ENCODE data around the gene OR2Z1.
A peak's percentile ranks its signal among the peaks of the same experiment; 100 is the strongest.
"Not testable (repeated sequence)": the region's sequence is repeated elsewhere in the genome, so short reads cannot be mapped to it uniquely, and the experiment has no call there.

OR2Z1 gene

GRCh38 chr19:8698433-8699063 lies 22.9 kb upstream of the OR2Z1 start, which contains the start of gene ACTL9:
Gene ACTL9, minus strand, starts transcription at chr19:8698795. Its CDS starts 94 bp downstream, at chr19:8698701.
- Histone ChIP-seq H3K36me3 (ENCODE audit: insufficient read depth, low read length) (no peaks in the 10 kb centered on the region), H3K27ac (no peak within 1 kb of the TSS), H3K9ac (ENCODE audit: insufficient read length) (no peak within 1 kb of the TSS), H3K9me3 (ENCODE audit: low read depth, low read length) (no peaks in the 10 kb centered on the region), H3K4me3 (no peak within 1 kb of the TSS)
- no peak for DNase-seq (ENCODE audit: low read depth, low spot score)
- TF ChIP-seq FOXP2 (optimal IDR thresholded peaks at IDR 0.05; ENCODE audit: control extremely low read depth, extremely low read length, insufficient read depth) (no peak), POLR2AphosphoS5 (IDR thresholded peaks at IDR 0.05; ENCODE audit: borderline replicate concordance, low read depth, low read length) (no peak), EZH2 (IDR thresholded peaks at IDR 0.05) (no peak)

GRCh38 chr19:8699908-8700307 lies 21.5 kb upstream of the OR2Z1 start:
- Histone ChIP-seq H3K9ac (ENCODE audit: insufficient read length) (no peak overlapping the region), H3K36me3 (ENCODE audit: insufficient read depth, low read length) (no peaks in the 10 kb centered on the region), H3K27ac (no peak overlapping the region), H3K4me3 (no peak overlapping the region), H3K9me3 (ENCODE audit: low read depth, low read length) (no peaks in the 10 kb centered on the region)
- TF ChIP-seq FOXP2 (optimal IDR thresholded peaks at IDR 0.05; ENCODE audit: control extremely low read depth, extremely low read length, insufficient read depth) (no peak), POLR2AphosphoS5 (IDR thresholded peaks at IDR 0.05; ENCODE audit: borderline replicate concordance, low read depth, low read length) (no peak), EZH2 (IDR thresholded peaks at IDR 0.05) (no peak)
- no peak for DNase-seq (ENCODE audit: low read depth, low spot score)

- DNase-seq (ENCODE audit: low read depth, low spot score), result no peak
- no peaks in the 10 kb centered on the region for H3K9me3 ChIP-seq (ENCODE audit: low read depth, low read length)
- no peak overlapping the region for H3K4me3 ChIP-seq
- TF ChIP-seq FOXP2 (optimal IDR thresholded peaks at IDR 0.05; ENCODE audit: control extremely low read depth, extremely low read length, insufficient read depth) (no peak), POLR2AphosphoS5 (IDR thresholded peaks at IDR 0.05; ENCODE audit: borderline replicate concordance, low read depth, low read length) (no peak), EZH2 (IDR thresholded peaks at IDR 0.05) (no peak)
- H3K9ac ChIP-seq (ENCODE audit: insufficient read length), result no peak overlapping the region
- H3K27ac ChIP-seq, result no peak overlapping the region
- H3K36me3 ChIP-seq (ENCODE audit: insufficient read depth, low read length), result no peaks in the 10 kb centered on the region
Observed at GRCh38 chr19:8700956-8701355, 20.5 kb upstream of the OR2Z1 start.

DNA sequence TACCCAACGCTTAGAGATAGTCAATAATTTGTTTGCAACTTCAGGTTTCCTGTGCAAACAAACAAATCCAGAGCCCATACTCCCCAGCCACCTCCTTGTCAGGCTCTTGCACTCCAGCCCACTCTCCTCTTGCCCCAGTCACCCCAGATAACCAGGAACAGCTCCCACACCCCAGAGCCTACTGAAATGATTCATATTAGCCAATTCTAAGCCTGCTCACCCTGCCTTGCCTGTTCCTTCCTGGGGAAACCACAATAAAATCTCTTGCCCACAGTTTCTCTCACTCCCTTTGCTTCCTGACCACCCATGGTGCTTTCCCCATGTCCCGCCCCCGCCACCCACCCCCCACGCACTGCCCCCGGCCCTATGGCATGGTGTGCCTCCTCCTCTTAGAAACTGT lies 19.1 kb upstream of the OR2Z1 start:
- Histone ChIP-seq H3K27ac (peak overlapping the region; percentile 92), H3K9ac (ENCODE audit: insufficient read length) (no peak overlapping the region), H3K9me3 (ENCODE audit: low read depth, low read length) (no peaks in the 10 kb centered on the region), H3K4me3 (peak overlapping the region; percentile 70), H3K36me3 (ENCODE audit: insufficient read depth, low read length) (no peaks in the 10 kb centered on the region)
- TF ChIP-seq FOXP2 (optimal IDR thresholded peaks at IDR 0.05; ENCODE audit: control extremely low read depth, extremely low read length, insufficient read depth) (no peak), EZH2 (IDR thresholded peaks at IDR 0.05) (no peak), POLR2AphosphoS5 (IDR thresholded peaks at IDR 0.05; ENCODE audit: borderline replicate concordance, low read depth, low read length) (no peak)
- DNase-seq (ENCODE audit: low read depth, low spot score), result peak; percentile 16

DNA sequence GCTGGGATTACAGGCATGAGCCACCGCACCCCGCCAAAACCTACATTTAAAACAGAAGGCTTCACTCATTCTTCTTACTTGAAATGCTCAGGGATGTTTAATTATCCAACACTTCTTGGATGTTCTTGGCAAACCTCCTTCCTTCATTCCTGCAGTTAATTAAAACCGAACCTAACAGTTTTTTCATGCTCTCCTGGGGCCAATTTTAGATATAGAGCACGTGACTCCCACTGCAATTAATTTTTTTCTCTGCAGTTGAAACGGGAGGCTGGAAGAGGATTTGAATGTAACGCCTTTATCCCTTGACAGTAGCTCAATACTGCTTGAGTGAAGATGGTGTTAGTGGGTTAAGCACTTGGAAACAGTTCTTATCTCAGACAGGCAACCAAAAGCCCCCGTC lies 18.2 kb upstream of the OR2Z1 start:
- DNase-seq (ENCODE audit: low read depth, low spot score), result peak; percentile 6
- H3K9ac ChIP-seq (ENCODE audit: insufficient read length), result no peak overlapping the region
- peak overlapping the region; percentile 68; the same call in 1 of the 2 replicates for H3K27ac ChIP-seq

DNA sequence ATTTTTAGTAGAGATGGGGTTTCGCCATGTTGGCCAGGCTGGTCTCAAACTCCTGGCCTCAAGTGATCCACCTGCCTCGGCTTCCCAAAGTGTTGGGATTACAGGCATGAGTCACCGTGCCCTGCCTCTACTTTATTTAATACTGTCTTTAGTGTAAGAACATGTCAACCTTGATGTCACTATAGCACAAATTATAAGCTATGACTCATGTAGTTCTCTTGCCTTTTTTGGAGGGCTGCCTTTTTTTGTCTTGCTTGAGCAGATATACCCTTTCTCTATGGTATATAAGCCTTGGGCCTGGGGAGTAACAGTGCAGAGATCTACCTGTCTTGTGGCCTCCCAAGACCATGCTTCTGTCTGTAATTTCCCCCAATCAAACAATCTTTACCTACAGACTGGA lies 16.1 kb upstream of the OR2Z1 start:
- not testable (repeated sequence) for H3K27ac ChIP-seq; H3K9ac ChIP-seq (ENCODE audit: insufficient read length); H3K9me3 ChIP-seq (ENCODE audit: low read depth, low read length); H3K4me3 ChIP-seq; DNase-seq (ENCODE audit: low read depth, low spot score); H3K36me3 ChIP-seq (ENCODE audit: insufficient read depth, low read length)

More for the DNA sequence above, 18.2 kb upstream of the OR2Z1 start:
- Histone ChIP-seq H3K4me3 (peak overlapping the region; percentile 22; the same call in 1 of the 2 replicates), H3K36me3 (ENCODE audit: insufficient read depth, low read length) (no peaks in the 10 kb centered on the region), H3K9me3 (ENCODE audit: low read depth, low read length) (no peaks in the 10 kb centered on the region)
- TF ChIP-seq EZH2 (IDR thresholded peaks at IDR 0.05) (no peak), FOXP2 (optimal IDR thresholded peaks at IDR 0.05; ENCODE audit: control extremely low read depth, extremely low read length, insufficient read depth) (no peak), POLR2AphosphoS5 (IDR thresholded peaks at IDR 0.05; ENCODE audit: borderline replicate concordance, low read depth, low read length) (no peak)

- H3K9me3 ChIP-seq (ENCODE audit: low read depth, low read length), result no peaks in the 10 kb centered on the region
- no peak overlapping the region for H3K27ac ChIP-seq
- no peak for DNase-seq (ENCODE audit: low read depth, low spot score)
- no peak overlapping the region for H3K4me3 ChIP-seq
- no peaks in the 10 kb centered on the region for H3K36me3 ChIP-seq (ENCODE audit: insufficient read depth, low read length)
- no peak overlapping the region for H3K9ac ChIP-seq (ENCODE audit: insufficient read length)
- TF ChIP-seq FOXP2 (optimal IDR thresholded peaks at IDR 0.05; ENCODE audit: control extremely low read depth, extremely low read length, insufficient read depth), result no peak
Observed at GRCh38 chr19:8705742-8706141, 15.7 kb upstream of the OR2Z1 start.

DNA sequence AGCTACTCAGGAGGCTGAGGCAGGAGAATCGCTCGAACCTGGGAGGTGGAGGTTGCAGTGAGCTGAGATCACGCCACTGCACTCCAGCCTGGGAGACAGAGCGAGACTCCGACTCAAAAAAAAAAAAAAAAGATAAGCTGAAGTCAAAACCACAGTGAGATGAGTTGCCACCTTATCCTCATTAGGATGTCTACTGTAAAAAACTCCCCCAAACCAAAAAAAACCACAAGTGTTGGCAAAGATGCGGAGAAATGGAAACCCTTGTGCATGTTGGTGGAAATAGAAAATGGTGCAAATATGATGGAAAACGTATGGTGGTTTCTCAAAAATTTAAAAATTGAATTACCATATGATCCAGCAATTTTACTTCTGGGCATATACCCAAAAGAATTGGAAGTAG lies 11.1 kb upstream of the OR2Z1 start:
- H3K36me3 ChIP-seq (ENCODE audit: insufficient read depth, low read length); DNase-seq (ENCODE audit: low read depth, low spot score); H3K4me3 ChIP-seq: not testable (repeated sequence)

DNA sequence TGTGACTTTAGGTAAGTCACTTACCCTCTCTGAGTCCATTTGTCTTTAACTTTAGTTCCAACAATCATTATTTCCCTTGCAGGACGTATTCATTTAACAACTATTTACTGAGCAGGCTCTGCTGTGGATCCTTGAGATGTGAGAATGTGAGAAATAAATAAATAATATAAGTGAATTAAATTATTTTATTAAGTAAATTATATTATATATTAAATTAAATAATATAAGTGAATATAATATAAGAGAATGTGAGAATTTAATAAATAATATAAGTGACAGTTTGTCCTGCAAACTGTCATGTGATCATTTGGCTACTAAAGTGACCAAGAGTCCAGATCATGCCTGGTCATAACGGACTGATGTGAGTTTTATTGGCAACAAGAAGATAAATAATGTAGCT lies 598 bp downstream of the OR2Z1 start:
- no peak overlapping the region for H3K9ac ChIP-seq (ENCODE audit: insufficient read length)
- TF ChIP-seq POLR2AphosphoS5 (IDR thresholded peaks at IDR 0.05; ENCODE audit: borderline replicate concordance, low read depth, low read length) (no peak), EZH2 (IDR thresholded peaks at IDR 0.05) (no peak), FOXP2 (optimal IDR thresholded peaks at IDR 0.05; ENCODE audit: control extremely low read depth, extremely low read length, insufficient read depth) (no peak)
- no peaks in the 10 kb centered on the region for H3K9me3 ChIP-seq (ENCODE audit: low read depth, low read length)

More for the DNA sequence above, 11.1 kb upstream of the OR2Z1 start:
- not testable (repeated sequence) for H3K27ac ChIP-seq; H3K9ac ChIP-seq (ENCODE audit: insufficient read length); H3K9me3 ChIP-seq (ENCODE audit: low read depth, low read length)

More for the DNA sequence above, 598 bp downstream of the OR2Z1 start:
- no peak overlapping the region for H3K4me3 ChIP-seq
- no peak overlapping the region for H3K27ac ChIP-seq
- no peak for DNase-seq (ENCODE audit: low read depth, low spot score)
- no peaks in the 10 kb centered on the region for H3K36me3 ChIP-seq (ENCODE audit: insufficient read depth, low read length)
